Endothelial cell (in vitro differentiated cells): Measurements from ENCODE around the gene LRRC26. TPM values are rescaled to one million over a fixed set of nuclear protein-coding genes. Genes with fewer than 3 reads are reported as not detected.

Experiments
- DNase-seq: peaks from one replicate; pipeline ENCODE4 v3.0.0; 2021; ENCODE audit warnings: low spot score
- H3K27ac Mint-ChIP-seq: one replicate; pipeline ENCODE4 v1.8.0; 2021; ENCODE audit warnings: mixed read lengths, inconsistent platforms; ENCODE audit not compliant: unreplicated experiment
- H3K27me3 Mint-ChIP-seq: one replicate; pipeline ENCODE4 v1.8.0; 2021; ENCODE audit warnings: mild to moderate bottlenecking, moderate library complexity, mixed read lengths, inconsistent platforms; ENCODE audit not compliant: unreplicated experiment
- H3K36me3 Mint-ChIP-seq: one replicate; pipeline ENCODE4 v1.8.0; 2021; ENCODE audit warnings: mild to moderate bottlenecking, low read depth, mixed read lengths, inconsistent platforms; ENCODE audit not compliant: unreplicated experiment
- H3K4me1 Mint-ChIP-seq: one replicate; pipeline ENCODE4 v1.8.0; 2021; ENCODE audit warnings: mild to moderate bottlenecking, mixed read lengths, inconsistent platforms; ENCODE audit not compliant: unreplicated experiment
- H3K4me3 Mint-ChIP-seq: one replicate; pipeline ENCODE4 v1.8.0; 2021; ENCODE audit warnings: mild to moderate bottlenecking, mixed read lengths, inconsistent platforms; ENCODE audit not compliant: unreplicated experiment
- H3K9me3 Mint-ChIP-seq: one replicate; pipeline ENCODE4 v1.8.0; 2021; ENCODE audit warnings: mixed read lengths, inconsistent platforms; ENCODE audit not compliant: unreplicated experiment
- total RNA-seq: library from RNA; stranded (reverse); fragmentation: NEBNext Ultra II Directional; extraction: Animal tissue kit (Norgen Biotek cat#: 25700); gene quantifications from one replicate; pipeline ENCODE4 v1.2.1, GENCODE V29; 2021; ENCODE audit not compliant: unreplicated experiment
- TF ChIP-seq, protein P1 (sequence below): fragments of 200-600 bp; sonication (generic); IDR thresholded peaks from one replicate; pipeline ENCODE4 v1.5.0; 2021; ENCODE audit warnings: antibody characterized with exemption; ENCODE audit not compliant: unreplicated experiment

Gene LRRC26
- total RNA-seq, 1 donor from 2014 or later: not detected

GRCh38 chr9:137190315-137190856 is 20.5 kb upstream of the LRRC26 start:
- H3K36me3 Mint-ChIP-seq: no peaks in the 10 kb centered on the region
- TF ChIP-seq, protein P1, sequence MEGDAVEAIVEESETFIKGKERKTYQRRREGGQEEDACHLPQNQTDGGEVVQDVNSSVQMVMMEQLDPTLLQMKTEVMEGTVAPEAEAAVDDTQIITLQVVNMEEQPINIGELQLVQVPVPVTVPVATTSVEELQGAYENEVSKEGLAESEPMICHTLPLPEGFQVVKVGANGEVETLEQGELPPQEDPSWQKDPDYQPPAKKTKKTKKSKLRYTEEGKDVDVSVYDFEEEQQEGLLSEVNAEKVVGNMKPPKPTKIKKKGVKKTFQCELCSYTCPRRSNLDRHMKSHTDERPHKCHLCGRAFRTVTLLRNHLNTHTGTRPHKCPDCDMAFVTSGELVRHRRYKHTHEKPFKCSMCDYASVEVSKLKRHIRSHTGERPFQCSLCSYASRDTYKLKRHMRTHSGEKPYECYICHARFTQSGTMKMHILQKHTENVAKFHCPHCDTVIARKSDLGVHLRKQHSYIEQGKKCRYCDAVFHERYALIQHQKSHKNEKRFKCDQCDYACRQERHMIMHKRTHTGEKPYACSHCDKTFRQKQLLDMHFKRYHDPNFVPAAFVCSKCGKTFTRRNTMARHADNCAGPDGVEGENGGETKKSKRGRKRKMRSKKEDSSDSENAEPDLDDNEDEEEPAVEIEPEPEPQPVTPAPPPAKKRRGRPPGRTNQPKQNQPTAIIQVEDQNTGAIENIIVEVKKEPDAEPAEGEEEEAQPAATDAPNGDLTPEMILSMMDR: no peak
- no peak overlapping the region for H3K27ac Mint-ChIP-seq
- DNase-seq: no peak
- peaks cover 8% of the 10 kb centered on the region for H3K27me3 Mint-ChIP-seq
- H3K4me1 Mint-ChIP-seq: peaks cover 11% of the 10 kb centered on the region
- no peak overlapping the region for H3K4me3 Mint-ChIP-seq
- H3K9me3 Mint-ChIP-seq: no peaks in the 10 kb centered on the region

GRCh38 chr9:137189297-137190295 is 19.7 kb upstream of the LRRC26 start:
- Mint-ChIP-seq H3K27me3 (peaks cover 9% of the 10 kb centered on the region), H3K36me3 (peaks cover under 1% of the 10 kb centered on the region), H3K4me1 (peaks cover 11% of the 10 kb centered on the region), H3K27ac (peak overlapping the region; percentile 57), H3K4me3 (peak overlapping the region; percentile 96), H3K9me3 (no peaks in the 10 kb centered on the region)
- TF ChIP-seq, protein P1: no peak
- DNase-seq: no peak

GRCh38 chr9:137188490-137189296 is 18.8 kb upstream of the LRRC26 start, which contains the start of the genes ANAPC2 and SSNA1:
Gene ANAPC2 (minus strand): TSS chr9:137188560. CDS start chr9:137188532, 28 bp downstream.
Gene SSNA1 (plus strand): TSS chr9:137188676. CDS start chr9:137188727, 51 bp downstream.
- TF ChIP-seq, protein P1: no peak
- peak; percentile 95 for DNase-seq
- Mint-ChIP-seq H3K27ac (peak within 1 kb of the TSS; percentile 57), H3K4me3 (peak within 1 kb of the TSS; percentile 96), H3K4me1 (peaks cover 11% of the 10 kb centered on the region), H3K36me3 (peaks cover 7% of the 10 kb centered on the region), H3K27me3 (peaks cover 9% of the 10 kb centered on the region), H3K9me3 (no peaks in the 10 kb centered on the region)

DNA sequence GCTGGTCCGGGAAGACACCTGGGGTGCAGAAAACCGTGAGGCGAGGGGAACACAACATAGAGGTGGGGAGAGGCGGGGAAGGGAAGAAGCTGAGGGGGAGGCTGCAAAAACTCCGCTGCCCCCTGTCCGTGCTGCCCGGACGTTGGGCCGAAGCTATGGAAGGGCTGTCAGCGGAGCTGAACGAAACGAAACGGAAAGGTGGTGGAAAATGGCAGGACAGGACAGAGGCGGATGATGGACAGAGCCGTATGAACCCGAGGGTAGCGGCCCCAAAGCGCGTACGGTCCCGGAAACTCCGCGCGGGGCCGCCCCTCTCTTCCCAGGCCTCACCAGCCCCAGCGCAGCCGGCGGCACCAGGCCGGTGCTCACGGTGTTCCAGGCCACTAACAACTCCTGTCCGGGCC is 18.2 kb upstream of the LRRC26 start:
- Mint-ChIP-seq H3K4me3 (peak overlapping the region; percentile 94), H3K27ac (no peak overlapping the region), H3K36me3 (peaks cover 7% of the 10 kb centered on the region), H3K4me1 (peaks cover 11% of the 10 kb centered on the region), H3K9me3 (no peaks in the 10 kb centered on the region), H3K27me3 (peaks cover 9% of the 10 kb centered on the region)
- DNase-seq: no peak
- TF ChIP-seq, protein P1: no peak
